GM12874 (cell line): ENCODE data around the gene KIF22.

Experiments used
- TF ChIP-seq, protein P1 (sequence below): IDR thresholded peaks from 2 replicates; pipeline ENCODE4 v1.5.1; 2011; ENCODE audit warnings: low read depth, mild to moderate bottlenecking, control low read depth, low read length, moderate library complexity; ENCODE audit not compliant: insufficient read depth

The KIF22 gene

DNA sequence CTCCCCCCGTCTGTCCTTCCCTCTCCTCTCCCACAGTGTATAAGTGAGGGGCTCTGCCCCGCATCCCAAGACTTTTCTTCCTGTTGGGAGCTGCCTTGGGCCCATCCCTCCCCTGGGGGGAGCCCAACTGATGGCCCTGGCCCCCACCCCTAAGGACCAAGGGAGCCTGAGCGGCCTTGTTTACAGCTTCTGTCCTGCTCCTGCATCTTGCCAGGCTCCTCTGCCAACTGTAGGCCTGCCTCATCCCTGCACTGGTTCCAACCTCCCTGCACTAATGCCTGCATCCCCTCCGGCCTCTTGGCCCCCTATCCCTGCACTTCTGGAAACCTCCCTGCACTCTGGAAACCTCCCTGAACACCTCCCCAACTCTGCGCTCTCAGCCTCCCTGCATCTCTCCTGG, 24.0 kb downstream of the KIF22 start:
- TF ChIP-seq, protein P1, sequence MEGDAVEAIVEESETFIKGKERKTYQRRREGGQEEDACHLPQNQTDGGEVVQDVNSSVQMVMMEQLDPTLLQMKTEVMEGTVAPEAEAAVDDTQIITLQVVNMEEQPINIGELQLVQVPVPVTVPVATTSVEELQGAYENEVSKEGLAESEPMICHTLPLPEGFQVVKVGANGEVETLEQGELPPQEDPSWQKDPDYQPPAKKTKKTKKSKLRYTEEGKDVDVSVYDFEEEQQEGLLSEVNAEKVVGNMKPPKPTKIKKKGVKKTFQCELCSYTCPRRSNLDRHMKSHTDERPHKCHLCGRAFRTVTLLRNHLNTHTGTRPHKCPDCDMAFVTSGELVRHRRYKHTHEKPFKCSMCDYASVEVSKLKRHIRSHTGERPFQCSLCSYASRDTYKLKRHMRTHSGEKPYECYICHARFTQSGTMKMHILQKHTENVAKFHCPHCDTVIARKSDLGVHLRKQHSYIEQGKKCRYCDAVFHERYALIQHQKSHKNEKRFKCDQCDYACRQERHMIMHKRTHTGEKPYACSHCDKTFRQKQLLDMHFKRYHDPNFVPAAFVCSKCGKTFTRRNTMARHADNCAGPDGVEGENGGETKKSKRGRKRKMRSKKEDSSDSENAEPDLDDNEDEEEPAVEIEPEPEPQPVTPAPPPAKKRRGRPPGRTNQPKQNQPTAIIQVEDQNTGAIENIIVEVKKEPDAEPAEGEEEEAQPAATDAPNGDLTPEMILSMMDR: no peak

DNA sequence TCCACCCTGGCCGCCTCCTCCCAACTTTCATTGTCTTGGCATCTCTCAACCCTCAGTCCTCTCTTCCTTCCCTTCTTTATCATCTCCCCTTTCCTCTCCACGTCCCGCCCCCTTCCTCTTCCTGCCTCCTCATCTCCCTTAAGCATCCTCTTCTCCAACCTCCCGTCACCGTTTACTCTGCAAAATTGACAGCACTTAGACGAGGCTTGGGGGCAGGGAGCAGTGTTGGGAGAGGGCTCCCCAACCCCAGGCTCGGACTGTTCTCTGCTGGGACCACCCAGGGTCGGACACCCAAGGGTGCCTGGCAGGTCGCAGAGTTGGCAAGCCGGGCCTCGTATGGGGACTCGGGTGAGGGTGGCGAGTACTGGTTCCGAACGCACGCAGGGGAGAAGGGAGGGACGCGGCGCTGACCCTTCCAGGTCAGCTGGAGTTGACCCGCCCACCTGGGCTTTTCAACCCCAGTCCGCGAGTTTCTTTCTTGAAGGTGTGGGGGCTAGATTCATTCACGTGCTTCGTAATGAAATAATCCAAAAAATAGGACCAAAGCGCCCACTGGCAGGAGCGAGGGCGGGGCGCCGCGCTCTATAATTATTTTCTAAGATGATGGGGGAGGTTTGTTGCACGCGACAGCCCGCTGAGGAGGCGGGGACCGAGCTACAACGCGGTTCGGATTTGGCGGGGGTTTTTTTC, 24.6 kb downstream of the KIF22 start:
- TF ChIP-seq, protein P1: no peak

DNA sequence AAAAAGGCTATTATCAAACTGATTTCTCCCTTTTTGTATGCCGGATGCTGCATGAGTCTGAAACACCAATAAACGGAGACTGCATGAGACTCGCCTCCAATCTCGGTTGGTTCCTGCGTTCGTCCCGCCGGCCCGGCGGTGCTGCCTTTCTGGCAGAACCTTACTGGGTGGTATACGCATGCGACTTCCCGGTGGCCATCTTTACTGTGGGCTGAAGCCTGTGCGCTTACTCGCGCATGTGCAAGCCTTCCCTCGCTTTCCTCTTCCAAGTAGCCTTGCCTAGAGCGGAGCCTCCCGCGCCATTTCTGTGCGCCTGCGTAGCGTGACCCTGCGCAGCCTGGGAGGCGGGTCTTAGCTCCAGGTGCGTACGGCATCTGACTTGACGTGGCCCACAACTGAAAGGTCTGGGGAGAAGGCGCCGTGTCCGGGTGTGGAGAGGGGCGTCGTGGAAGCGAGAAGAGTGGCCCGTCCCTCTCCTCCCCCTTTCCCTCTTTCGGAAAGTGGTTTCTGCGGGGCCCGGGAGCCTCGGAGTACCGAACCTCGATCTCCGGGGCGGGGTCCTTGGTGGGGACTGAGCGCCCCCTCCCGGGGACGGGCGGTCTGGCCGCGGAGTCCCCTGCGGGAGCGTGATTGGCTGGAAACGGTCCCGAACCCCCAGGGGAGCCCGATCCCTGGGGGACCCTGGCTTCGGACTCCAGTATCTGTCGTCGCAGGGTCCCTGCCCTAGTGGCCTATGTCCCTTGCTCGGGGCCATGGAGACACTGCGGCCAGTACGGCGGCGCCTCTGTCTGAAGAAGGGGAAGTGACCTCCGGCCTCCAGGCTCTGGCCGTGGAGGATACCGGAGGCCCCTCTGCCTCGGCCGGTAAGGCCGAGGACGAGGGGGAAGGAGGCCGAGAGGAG, 25.5 kb downstream of the KIF22 start, which contains the start of gene PAGR1:
PAGR1 (plus strand) TSS at position 360 of the 901 bp plus-strand sequence; CDS start at position 734, 374 bp downstream.
- TF ChIP-seq, protein P1: peak; percentile 98

DNA sequence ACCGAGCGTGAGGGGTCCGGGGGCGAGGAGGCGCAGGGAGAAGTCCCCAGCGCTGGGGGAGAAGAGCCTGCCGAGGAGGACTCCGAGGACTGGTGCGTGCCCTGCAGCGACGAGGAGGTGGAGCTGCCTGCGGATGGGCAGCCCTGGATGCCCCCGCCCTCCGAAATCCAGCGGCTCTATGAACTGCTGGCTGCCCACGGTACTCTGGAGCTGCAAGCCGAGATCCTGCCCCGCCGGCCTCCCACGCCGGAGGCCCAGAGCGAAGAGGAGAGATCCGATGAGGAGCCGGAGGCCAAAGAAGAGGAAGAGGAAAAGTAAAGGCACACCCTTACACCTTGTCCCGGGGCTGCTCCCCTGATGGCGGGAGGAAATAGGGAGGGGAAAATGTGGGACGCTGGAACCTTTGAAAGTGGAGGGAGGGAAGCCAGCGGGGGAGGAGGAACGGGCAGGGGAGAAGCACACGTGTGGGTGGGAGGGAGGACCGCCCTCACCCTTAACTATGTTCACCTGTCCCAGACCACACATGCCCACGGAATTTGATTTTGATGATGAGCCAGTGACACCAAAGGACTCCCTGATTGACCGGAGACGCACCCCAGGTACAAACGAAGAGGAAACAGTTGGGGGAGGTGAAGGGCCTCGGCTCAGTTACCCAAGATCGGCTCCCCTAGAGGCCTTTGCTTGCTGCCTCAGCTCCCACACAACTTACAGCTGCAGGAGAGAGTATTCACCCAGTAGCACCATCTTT, 26.3 kb downstream of the KIF22 start:
- TF ChIP-seq, protein P1: peak; percentile 33

DNA sequence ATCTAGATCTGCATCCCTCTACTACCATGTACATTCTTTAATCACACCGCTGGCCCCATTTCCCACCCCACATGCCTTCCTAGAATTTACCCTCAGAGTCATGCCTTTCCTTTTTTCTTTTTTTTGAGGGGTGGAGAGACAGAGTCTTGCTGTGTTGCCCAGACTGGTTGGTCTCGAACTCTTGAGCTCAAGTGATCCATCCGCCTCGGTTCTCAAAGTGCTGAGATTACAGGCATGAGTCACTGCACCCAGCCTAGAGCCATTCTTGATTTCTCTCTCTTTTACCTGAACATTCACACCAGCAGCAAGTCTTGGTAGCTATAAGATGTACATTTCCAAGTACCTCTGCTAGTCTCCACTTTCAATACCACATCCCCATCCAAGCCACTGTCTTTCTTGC, 27.5 kb downstream of the KIF22 start:
- TF ChIP-seq, protein P1: no peak

DNA sequence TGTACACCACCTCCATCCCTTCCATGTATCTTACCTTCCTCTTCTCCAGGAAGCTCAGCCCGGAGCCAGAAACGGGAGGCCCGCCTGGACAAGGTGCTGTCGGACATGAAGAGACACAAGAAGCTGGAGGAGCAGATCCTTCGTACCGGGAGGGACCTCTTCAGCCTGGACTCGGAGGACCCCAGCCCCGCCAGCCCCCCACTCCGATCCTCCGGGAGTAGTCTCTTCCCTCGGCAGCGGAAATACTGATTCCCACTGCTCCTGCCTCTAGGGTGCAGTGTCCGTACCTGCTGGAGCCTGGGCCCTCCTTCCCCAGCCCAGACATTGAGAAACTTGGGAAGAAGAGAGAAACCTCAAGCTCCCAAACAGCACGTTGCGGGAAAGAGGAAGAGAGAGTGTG, 29.0 kb downstream of the KIF22 start:
- TF ChIP-seq, protein P1: no peak

DNA sequence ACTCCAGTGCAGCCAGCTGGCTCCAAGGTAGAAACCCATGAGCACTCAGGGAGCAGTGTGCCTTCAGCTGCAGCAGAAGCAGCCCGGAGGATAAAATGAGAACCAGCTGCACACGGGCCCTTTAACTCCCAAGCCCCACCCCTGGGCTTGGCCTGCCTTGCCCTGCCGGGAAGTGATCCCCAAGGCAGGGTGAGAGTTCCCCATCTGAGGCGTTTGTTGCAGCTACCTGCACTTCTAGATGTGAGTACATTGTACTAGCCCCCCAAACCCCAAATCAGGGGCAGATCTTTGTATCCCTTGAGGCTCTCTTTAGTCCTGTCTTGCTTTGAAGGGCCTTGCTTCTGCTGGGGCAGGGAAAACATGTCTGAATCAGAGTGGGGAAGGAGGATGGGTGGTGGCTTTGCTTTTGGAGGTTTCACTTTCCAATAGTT, 29.7 kb downstream of the KIF22 start, which contains the start of gene MVP:
MVP (plus strand) TSS at position 192 of the 431 bp plus-strand sequence. CDS start 10,088 bp downstream, outside the sequence.
- TF ChIP-seq, protein P1: no peak
